ENCODE results near the gene WASHC3. TPM values are rescaled to one million over a fixed set of nuclear protein-coding genes. Genes with fewer than 3 reads are reported as not detected.
A peak's percentile ranks its signal among the peaks of the same experiment; 100 is the strongest.
"Not testable (repeated sequence)": the region's sequence is repeated elsewhere in the genome, so short reads cannot be mapped to it uniquely, and the experiment has no call there.

WASHC3 gene
- total RNA-seq, 1 experiment from 2014 or later: 79.8 TPM

GRCh38 chr12:102050660-102051430, 10.9 kb downstream of the WASHC3 start:
- no peak for DNase-seq (ENCODE audit: low spot score)

GRCh38 chr12:102043928-102044327, 17.9 kb downstream of the WASHC3 start:
- DNase-seq (ENCODE audit: low spot score): no peak

- no peak for DNase-seq (ENCODE audit: low spot score)
Observed at GRCh38 chr12:102033991-102034745, 27.6 kb downstream of the WASHC3 start.

GRCh38 chr12:102031852-102032251, 29.9 kb downstream of the WASHC3 start:
- DNase-seq (ENCODE audit: low spot score): no peak

- DNase-seq (ENCODE audit: low spot score): no peak
Observed at GRCh38 chr12:102029141-102029540, 32.6 kb downstream of the WASHC3 start.

- DNase-seq (ENCODE audit: low spot score): no peak
Observed at GRCh38 chr12:102026728-102027127, 35.1 kb downstream of the WASHC3 start.

GRCh38 chr12:102024765-102025164, 37.0 kb downstream of the WASHC3 start:
- DNase-seq (ENCODE audit: low spot score): no peak

GRCh38 chr12:102023343-102023930, 38.4 kb downstream of the WASHC3 start:
- DNase-seq (ENCODE audit: low spot score): peak; percentile 52

- DNase-seq (ENCODE audit: low spot score): no peak
Observed at GRCh38 chr12:102022286-102022685, 39.5 kb downstream of the WASHC3 start.

GRCh38 chr12:102021540-102022246, 40.1 kb downstream of the WASHC3 start:
- no peak for DNase-seq (ENCODE audit: low spot score)

- not testable (repeated sequence) for DNase-seq (ENCODE audit: low spot score)
Observed at GRCh38 chr12:102018607-102019006, 43.2 kb downstream of the WASHC3 start.

GRCh38 chr12:102016472-102016871, 45.3 kb downstream of the WASHC3 start:
- DNase-seq (ENCODE audit: low spot score): no peak

GRCh38 chr12:102010265-102010994, 51.4 kb downstream of the WASHC3 start:
- no peak for DNase-seq (ENCODE audit: low spot score)

GRCh38 chr12:102009796-102010195, 52.0 kb downstream of the WASHC3 start:
- DNase-seq (ENCODE audit: low spot score): no peak

- DNase-seq (ENCODE audit: low spot score): no peak
Observed at GRCh38 chr12:102008615-102009126, 53.1 kb downstream of the WASHC3 start.

- no peak for DNase-seq (ENCODE audit: low spot score)
Observed at GRCh38 chr12:102005256-102005655, 56.5 kb downstream of the WASHC3 start.

- DNase-seq (ENCODE audit: low spot score): no peak
Observed at GRCh38 chr12:101997102-101997501, 64.7 kb downstream of the WASHC3 start.

GRCh38 chr12:101995684-101996083, 66.1 kb downstream of the WASHC3 start:
- no peak for DNase-seq (ENCODE audit: low spot score)

- DNase-seq (ENCODE audit: low spot score): no peak
Observed at GRCh38 chr12:101992091-101992490, 69.7 kb downstream of the WASHC3 start.

GRCh38 chr12:101982307-101982706, 79.5 kb downstream of the WASHC3 start:
- DNase-seq (ENCODE audit: low spot score): no peak

- DNase-seq (ENCODE audit: low spot score): no peak
Observed at GRCh38 chr12:101981868-101982267, 79.9 kb downstream of the WASHC3 start.
